Spleen (tissue), 11 donors: ENCODE measurements around the gene MKNK1. TPM values are rescaled to one million over a fixed set of nuclear protein-coding genes. Genes with fewer than 3 reads are reported as not detected.

Experiments
- DNase-seq: peaks from one replicate; pipeline ENCODE4 v3.0.0-alpha.2; 2020
- H3K27ac ChIP-seq, 8 donors: fragments of 200-600 bp; sonication (generic) in 7 of 8; 1 replicate in 4 of 8; 2 replicates in 4 of 8; pipeline versions ENCODE4 v1.5.0 to v1.8.0; 2016 to 2021; ENCODE audit warnings: inconsistent platforms in 4 of 8, mild to moderate bottlenecking in 4 of 8, moderate library complexity in 1 of 8
- H3K27me3 ChIP-seq, 7 donors: fragments of 200-600 bp; sonication (generic) in 6 of 7; replicated peaks in 1 of 7; 1 replicate in 4 of 7; 2 replicates in 3 of 7; pipeline versions ENCODE4 v1.5.0 to v1.8.0; 2016 to 2021; ENCODE audit warnings: inconsistent platforms in 3 of 7, mild to moderate bottlenecking in 1 of 7
- H3K36me3 ChIP-seq, 6 donors: fragments of 200-600 bp; sonication (generic) in 5 of 6; 1 replicate in 4 of 6; 2 replicates in 2 of 6; pipeline versions ENCODE4 v1.5.0 to v1.8.0; 2016 to 2021; ENCODE audit warnings: inconsistent platforms in 2 of 6
- H3K4me1 ChIP-seq, 6 donors: fragments of 200-600 bp; sonication (generic) in 5 of 6; 1 replicate in 3 of 6; 2 replicates in 3 of 6; pipeline versions ENCODE4 v1.5.0 to v1.8.0; 2016 to 2021; ENCODE audit warnings: inconsistent platforms in 3 of 6
- H3K4me3 ChIP-seq, 8 donors: fragments of 200-600 bp; sonication (generic) in 7 of 8; 1 replicate in 4 of 8; 2 replicates in 4 of 8; pipeline versions ENCODE4 v1.5.0 to v1.8.0; 2016 to 2021; ENCODE audit warnings: inconsistent platforms in 4 of 8, mild to moderate bottlenecking in 4 of 8, moderate library complexity in 2 of 8
- H3K9me3 ChIP-seq, 8 donors: fragments of 200-600 bp; sonication (generic) in 7 of 8; 1 replicate in 4 of 8; 2 replicates in 4 of 8; pipeline versions ENCODE4 v1.5.0 to v1.8.0; 2016 to 2021; ENCODE audit warnings: inconsistent platforms in 4 of 8
- POLR2A ChIP-seq, 3 donors: fragments of 450-650 bp; IDR thresholded peaks; one replicate each; pipeline ENCODE4 v1.5.1; 2017; ENCODE audit warnings: antibody characterized with exemption in 3 of 3, mild to moderate bottlenecking in 1 of 3
- POLR2AphosphoS5 ChIP-seq, 3 donors: sonication (generic); formaldehyde crosslinking; IDR thresholded peaks; one replicate each; pipeline ENCODE4 v1.5.1; 2017; ENCODE audit warnings: antibody characterized with exemption in 3 of 3
- WGBS, 5 donors: extraction: QIAGEN DNeasy Blood & Tissue Kit in 3 of 5; methylation state at CpG; one replicate each; pipeline versions ENCODE4 v1.1.5 to v1.1.7; 2013 to 2018; 5-methylcytosine and 5-hydroxymethylcytosine counted together
- intact Hi-C: fragments of 100-400 bp; cut with DNase I; formaldehyde crosslinking; loops from one replicate; pipeline ENCODE4 v1.15.0; 2023; ENCODE audit warnings: low total_unique reads
- polyA plus RNA-seq, 3 donors: library from polyadenylated mRNA; stranded (reverse); fragments of 200-250 nt; gene quantifications; one replicate each; pipeline ENCODE4 v1.2.1, GENCODE V29; 2013
- total RNA-seq, 7 donors: library from RNA; depleted of rRNA in 3 of 7; stranded (reverse); fragments of >200 nt in 3 of 7; fragmentation: NEBNext Ultra II Directional in 4 of 7; extraction: Animal tissue kit (Norgen Biotek cat#: 25700) in 4 of 7; gene quantifications; one replicate each; pipeline versions ENCODE4 v1.1.0 to v1.2.1, GENCODE V29; 2016 to 2021
- TF ChIP-seq, protein P1 (sequence below), 11 experiments: fragments of 200-600 bp in 7 of 11; fragments of 450-650 bp in 4 of 11; sonication (generic) in 4 of 11; IDR thresholded peaks in 8 of 11; conservative IDR thresholded peaks in 3 of 11; 1 replicate in 7 of 11; 2 replicates in 4 of 11; pipeline versions ENCODE4 v1.4.0 to v1.8.0; 2016 to 2021; ENCODE audit warnings: antibody characterized with exemption in 11 of 11, inconsistent platforms in 4 of 11, mild to moderate bottlenecking in 1 of 11
- donor health status: healthy with polysubstance abuse.
- donor health status: DM: no; HTN: no; CAD: no; lungs with moderate emphysema.
- donor health status: DM: no; HTN: no; CAD: no.
- donor health status: Bipolar disorder and iron deficiency.
- donor health status: healthy.
- donor health status: DM: no; HTN: no; CAD: no.
- donor health status: DM: yes; HTN: yes; CAD: no.

The MKNK1 gene
- total and polyA plus RNA-seq, 10 donors = 19.2 to 169 (median 91.1) TPM

DNA sequence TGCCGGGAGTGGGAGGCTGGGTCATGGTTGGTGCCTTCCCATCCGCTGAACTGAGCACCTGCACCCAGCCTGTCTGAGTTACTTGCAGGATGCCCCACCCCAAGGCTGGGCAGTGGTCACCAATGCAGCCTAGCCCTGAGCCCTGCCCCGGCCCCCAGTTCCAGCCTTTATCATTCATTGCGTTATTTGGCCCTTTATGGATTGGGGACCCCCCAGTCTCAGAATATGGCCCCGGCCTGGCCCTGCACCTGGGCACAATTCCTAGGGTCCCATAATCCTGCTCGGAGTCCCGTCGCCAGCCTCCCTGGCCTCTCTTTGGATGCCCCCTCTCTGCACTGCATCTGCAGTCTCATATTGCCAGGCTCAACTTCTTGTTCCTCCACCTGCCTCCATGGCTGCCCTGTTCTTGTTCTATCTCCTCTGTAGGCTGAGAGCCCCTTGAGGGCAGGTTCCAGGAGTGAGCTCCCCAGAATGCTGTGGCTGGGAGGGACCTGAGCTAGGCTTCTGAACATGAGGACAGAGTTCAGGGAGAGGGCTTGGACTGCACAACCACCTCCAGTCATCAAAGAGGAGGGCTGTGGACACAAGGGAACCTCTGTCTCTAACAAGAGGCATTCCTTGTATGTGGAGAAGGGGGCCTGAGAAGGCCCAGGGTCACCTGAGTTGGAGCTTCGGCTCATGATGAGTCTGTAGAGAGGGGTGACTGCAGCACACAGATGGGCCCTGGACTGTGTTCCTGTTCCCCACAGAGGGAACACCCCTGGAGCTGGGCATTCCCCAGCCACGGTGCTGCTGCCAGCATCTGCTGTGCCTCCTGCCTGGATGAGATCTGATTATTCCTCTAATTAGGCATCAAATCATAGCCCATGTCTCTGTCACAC lies 51.5 kb downstream of the MKNK1 start:
- H3K4me1 ChIP-seq = peaks cover 0 to 16% (median 0%) of the 10 kb centered on the region in 6 donors
- no peak overlapping the region for H3K4me3 ChIP-seq
- intact Hi-C loops = no loop called here
- H3K9me3 ChIP-seq = no peaks in the 10 kb centered on the region
- peak; percentile 56 for DNase-seq
- WGBS, 5 donors = 77 to 95% (median 92%) methylated on average over 10 of the region's 10 CpGs
- peaks cover 0 to 6% (median 0%) of the 10 kb centered on the region in 6 donors for H3K36me3 ChIP-seq
- peaks cover 0 to 32% (median 0%) of the 10 kb centered on the region in 7 donors for H3K27me3 ChIP-seq
- no peak overlapping the region for H3K27ac ChIP-seq
- no peak for TF ChIP-seq POLR2A (IDR thresholded peaks at IDR 0.05)
- TF ChIP-seq POLR2AphosphoS5 (IDR thresholded peaks at IDR 0.05) = no peak
- TF ChIP-seq, protein P1, sequence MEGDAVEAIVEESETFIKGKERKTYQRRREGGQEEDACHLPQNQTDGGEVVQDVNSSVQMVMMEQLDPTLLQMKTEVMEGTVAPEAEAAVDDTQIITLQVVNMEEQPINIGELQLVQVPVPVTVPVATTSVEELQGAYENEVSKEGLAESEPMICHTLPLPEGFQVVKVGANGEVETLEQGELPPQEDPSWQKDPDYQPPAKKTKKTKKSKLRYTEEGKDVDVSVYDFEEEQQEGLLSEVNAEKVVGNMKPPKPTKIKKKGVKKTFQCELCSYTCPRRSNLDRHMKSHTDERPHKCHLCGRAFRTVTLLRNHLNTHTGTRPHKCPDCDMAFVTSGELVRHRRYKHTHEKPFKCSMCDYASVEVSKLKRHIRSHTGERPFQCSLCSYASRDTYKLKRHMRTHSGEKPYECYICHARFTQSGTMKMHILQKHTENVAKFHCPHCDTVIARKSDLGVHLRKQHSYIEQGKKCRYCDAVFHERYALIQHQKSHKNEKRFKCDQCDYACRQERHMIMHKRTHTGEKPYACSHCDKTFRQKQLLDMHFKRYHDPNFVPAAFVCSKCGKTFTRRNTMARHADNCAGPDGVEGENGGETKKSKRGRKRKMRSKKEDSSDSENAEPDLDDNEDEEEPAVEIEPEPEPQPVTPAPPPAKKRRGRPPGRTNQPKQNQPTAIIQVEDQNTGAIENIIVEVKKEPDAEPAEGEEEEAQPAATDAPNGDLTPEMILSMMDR (IDR thresholded peaks at IDR 0.05 in 8 of 11, conservative IDR thresholded peaks at IDR 0.05 in 3 of 11) = no peak

DNA sequence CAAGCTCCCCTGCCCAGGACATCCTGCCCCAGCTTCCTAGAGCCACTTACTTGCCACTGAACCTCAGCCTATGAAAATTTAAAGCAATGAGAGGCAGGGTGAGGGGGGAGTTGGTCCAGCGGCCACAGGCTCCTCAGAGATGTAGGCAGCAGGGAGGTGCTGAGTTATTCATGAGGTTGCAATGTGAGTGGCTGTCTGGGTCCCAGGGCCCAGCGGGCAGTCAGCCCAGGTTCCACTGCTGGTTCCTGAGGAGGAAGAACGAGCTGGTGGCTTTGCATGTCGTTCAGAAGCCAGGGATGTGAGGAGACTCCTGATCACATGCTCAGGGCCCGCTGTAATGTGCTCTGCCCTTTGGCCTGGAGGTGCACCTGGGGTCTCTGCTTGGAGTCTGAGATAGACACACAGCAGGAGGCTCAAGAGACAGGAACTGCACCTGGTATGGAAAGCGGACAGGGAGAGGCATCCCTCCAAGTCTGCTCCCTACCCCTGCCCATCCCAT lies 52.4 kb downstream of the MKNK1 start, which contains the start of gene KNCN:
KNCN (minus strand) TSS at position 51 of the 499 bp plus-strand sequence. CDS start 432 bp downstream, outside the sequence.
- Histone ChIP-seq H3K9me3 (no peaks in the 10 kb centered on the region), H3K27ac (no peak within 1 kb of the TSS), H3K36me3 (no peaks in the 10 kb centered on the region), H3K27me3 (peaks cover 0 to 41% (median 0%) of the 10 kb centered on the region in 7 donors), H3K4me3 (no peak within 1 kb of the TSS), H3K4me1 (peaks cover 0 to 13% (median 0%) of the 10 kb centered on the region in 6 donors)
- WGBS, 5 donors = 67 to 85% (median 70%) methylated on average over 3 to 6 of the region's 6 CpGs
- intact Hi-C loops = no loop called here
- DNase-seq = no peak
- TF ChIP-seq, protein P1 (IDR thresholded peaks at IDR 0.05 in 8 of 11, conservative IDR thresholded peaks at IDR 0.05 in 3 of 11) = no peak
- TF ChIP-seq POLR2AphosphoS5 (IDR thresholded peaks at IDR 0.05) = no peak
- no peak for TF ChIP-seq POLR2A (IDR thresholded peaks at IDR 0.05)

DNA sequence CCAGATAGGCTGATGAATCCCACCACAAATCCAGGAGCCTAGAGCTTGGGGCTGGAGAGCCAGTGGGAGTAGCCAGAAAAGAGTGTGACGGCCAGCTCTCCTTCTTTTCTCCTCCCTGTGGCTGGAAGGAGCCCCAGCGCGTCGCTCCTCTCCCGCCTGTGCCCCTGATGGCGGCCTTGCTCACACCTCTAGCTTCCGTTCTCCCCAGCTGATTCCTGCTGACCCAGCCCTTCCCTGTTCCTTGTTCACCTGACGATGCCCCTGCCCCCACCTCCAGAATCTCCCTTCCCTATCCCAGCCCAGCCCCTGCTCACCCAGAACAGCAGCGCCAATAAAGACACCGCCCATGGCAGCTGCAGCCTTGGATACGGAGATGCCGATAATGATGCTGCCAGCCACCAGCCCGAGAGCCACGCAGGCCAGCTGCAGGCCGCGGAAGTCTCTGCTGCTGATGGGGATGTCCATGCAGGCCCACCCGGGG lies 53.3 kb downstream of the MKNK1 start:
- Histone ChIP-seq H3K9me3 (no peaks in the 10 kb centered on the region), H3K27me3 (peaks cover 0 to 48% (median 4%) of the 10 kb centered on the region in 7 donors), H3K4me3 (no peak overlapping the region), H3K36me3 (no peaks in the 10 kb centered on the region), H3K27ac (no peak overlapping the region), H3K4me1 (peaks cover 0 to 13% (median 0%) of the 10 kb centered on the region in 6 donors)
- 55 to 70% (median 57%) methylated on average over 15 to 17 of the region's 17 CpGs for WGBS, 5 donors
- DNase-seq = peak; percentile 41
- intact Hi-C loops = no loop called here
- TF ChIP-seq POLR2AphosphoS5 (IDR thresholded peaks at IDR 0.05) = no peak
- no peak for TF ChIP-seq POLR2A (IDR thresholded peaks at IDR 0.05)
- TF ChIP-seq, protein P1 (IDR thresholded peaks at IDR 0.05 in 8 of 11, conservative IDR thresholded peaks at IDR 0.05 in 3 of 11) = no peak
